ENCODE measurements around the gene TOP1. TPM values are rescaled to one million over a fixed set of nuclear protein-coding genes. Genes with fewer than 3 reads are reported as not detected.

TOP1 gene
- polyA plus RNA-seq, 3 donors: 6.9 to 11.5 (median 11.5) TPM

DNA sequence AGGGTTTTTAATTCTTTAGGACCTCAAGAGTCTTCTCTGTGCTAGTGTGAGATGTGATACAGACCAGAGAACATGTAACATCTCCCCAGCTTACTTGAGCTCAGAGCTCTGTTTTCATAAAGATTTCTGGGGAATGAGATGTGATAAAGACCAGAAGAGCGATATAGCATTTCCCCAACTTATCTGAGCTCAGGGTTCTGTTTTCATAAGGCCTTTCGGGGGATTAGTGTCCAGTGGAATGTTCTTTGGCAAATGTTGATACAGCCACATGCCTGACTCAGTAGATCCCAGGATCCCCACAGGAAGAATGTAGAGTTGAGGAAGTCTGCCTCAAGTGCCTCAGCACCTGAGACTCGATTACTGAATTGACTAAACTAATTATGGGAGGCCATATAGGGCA, 18.7 kb upstream of the TOP1 start:
- Mint-ChIP-seq H3K4me1 (peaks cover 59% of the 10 kb centered on the region), H3K4me3 (no peak overlapping the region), H3K36me3 (peaks cover 0 to 2% of the 10 kb centered on the region in 2 donors), H3K27me3 (ENCODE audit: low read depth in 3 of 3) (peaks cover 0 to 2% (median 0%) of the 10 kb centered on the region in 3 donors), H3K9me3 (peaks cover 0 to 5% (median 0%) of the 10 kb centered on the region in 7 donors), H3K27ac (peak overlapping the region in 1 of 7 donors; percentile 48)
- H3K36me3 ChIP-seq (replicated peaks in 1 of 2; ENCODE audit: control insufficient read depth in 1 of 2, insufficient read depth in 2 of 2, low read length in 2 of 2): no peaks in the 10 kb centered on the region
- TF ChIP-seq CTCF (IDR thresholded peaks at IDR 0.05): no peak
- no peaks in the 10 kb centered on the region for H4K20me1 ChIP-seq (ENCODE audit: insufficient read depth, low read length)
- H3K4me2 ChIP-seq (replicated peaks; ENCODE audit: extremely low read depth, low read length, poor library complexity, severe bottlenecking): no peak overlapping the region
- intact Hi-C loops (cut with micrococcal nuclease): loop anchor here (10.0 kb wide), 1 partner anchor 515 kb away; no protein-coding TSS in a partner anchor
- no peak overlapping the region for H2AFZ ChIP-seq (ENCODE audit: insufficient read depth, low read depth, low read length, poor library complexity, severe bottlenecking)
- H3K27ac ChIP-seq (ENCODE audit: low read depth in 1 of 2, low read length in 2 of 2): no peak overlapping the region
- H3K9me3 ChIP-seq (replicated peaks in 1 of 2; ENCODE audit: control insufficient read depth in 1 of 2, insufficient read depth in 1 of 2, low read length in 2 of 2): no peaks in the 10 kb centered on the region
- H3K79me2 ChIP-seq (ENCODE audit: insufficient read depth, low read length): no peaks in the 10 kb centered on the region
- no peak for DNase-seq
- no peak overlapping the region for H3K9ac ChIP-seq (ENCODE audit: insufficient read depth, low read length, poor library complexity, severe bottlenecking)
- H3K4me3 ChIP-seq (replicated peaks in 1 of 3; ENCODE audit: low read depth in 2 of 3, low read length in 3 of 3): no peak overlapping the region
- H3K4me1 ChIP-seq (ENCODE audit: control insufficient read depth in 1 of 2, insufficient read depth in 2 of 2, low read length in 2 of 2): peaks cover 66 to 68% of the 10 kb centered on the region in 2 donors
- WGBS (ENCODE audit: insufficient coverage): 78% methylated on average over 1 of the region's 3 CpGs
- H3K27me3 ChIP-seq (ENCODE audit: control insufficient read depth in 2 of 2, insufficient read depth in 2 of 2, low read length in 2 of 2): no peaks in the 10 kb centered on the region

GRCh38 chr20:41011551-41012067, 17.0 kb upstream of the TOP1 start:
- no peak overlapping the region for H3K4me3 ChIP-seq (replicated peaks in 1 of 3; ENCODE audit: low read depth in 2 of 3, low read length in 3 of 3)
- DNase-seq: peak; percentile 20 to 55 (median 55)
- no peak for TF ChIP-seq CTCF (IDR thresholded peaks at IDR 0.05)
- Mint-ChIP-seq H3K4me3 (no peak overlapping the region), H3K36me3 (no peaks in the 10 kb centered on the region), H3K27ac (peak overlapping the region in 5 of 7 donors; percentile 11 to 64 (median 55)), H3K9me3 (peaks cover 0 to 7% (median 0%) of the 10 kb centered on the region in 7 donors), H3K4me1 (peaks cover 50% of the 10 kb centered on the region), H3K27me3 (ENCODE audit: low read depth in 3 of 3) (peaks cover 0 to 2% (median 0%) of the 10 kb centered on the region in 3 donors)
- no peak overlapping the region for H2AFZ ChIP-seq (ENCODE audit: insufficient read depth, low read depth, low read length, poor library complexity, severe bottlenecking)
- no peak overlapping the region for H3K9ac ChIP-seq (ENCODE audit: insufficient read depth, low read length, poor library complexity, severe bottlenecking)
- H3K27ac ChIP-seq (ENCODE audit: low read depth in 1 of 2, low read length in 2 of 2): no peak overlapping the region
- peaks cover 49 to 52% of the 10 kb centered on the region in 2 donors for H3K4me1 ChIP-seq (ENCODE audit: control insufficient read depth in 1 of 2, insufficient read depth in 2 of 2, low read length in 2 of 2)
- no peaks in the 10 kb centered on the region for H3K27me3 ChIP-seq (ENCODE audit: control insufficient read depth in 2 of 2, insufficient read depth in 2 of 2, low read length in 2 of 2)
- intact Hi-C loops (cut with micrococcal nuclease): no loop called here
- no peak overlapping the region for H3K4me2 ChIP-seq (replicated peaks; ENCODE audit: extremely low read depth, low read length, poor library complexity, severe bottlenecking)
- H3K36me3 ChIP-seq (replicated peaks in 1 of 2; ENCODE audit: control insufficient read depth in 1 of 2, insufficient read depth in 2 of 2, low read length in 2 of 2): no peaks in the 10 kb centered on the region
- WGBS (ENCODE audit: insufficient coverage): no CpG with 5 or more reads among the region's 5 CpGs
- H4K20me1 ChIP-seq (ENCODE audit: insufficient read depth, low read length): no peaks in the 10 kb centered on the region
- H3K9me3 ChIP-seq (replicated peaks in 1 of 2; ENCODE audit: control insufficient read depth in 1 of 2, insufficient read depth in 1 of 2, low read length in 2 of 2): no peaks in the 10 kb centered on the region
- H3K79me2 ChIP-seq (ENCODE audit: insufficient read depth, low read length): no peaks in the 10 kb centered on the region

Measured in CD14-positive monocyte (primary cell).